MG63 (cell line): Measurements from ENCODE around the gene LCORL. TPM values are rescaled to one million over a fixed set of nuclear protein-coding genes. Genes with fewer than 3 reads are reported as not detected.

ENCODE experiments used
- DNase-seq: peaks from one replicate; pipeline ENCODE4 v3.0.0-alpha.2; 2020
- H3K27me3 ChIP-seq: fragments of 250-450 bp; sonication (Bioruptor Pico); 2 replicates; pipeline ENCODE4 v1.5.1; 2020; ENCODE audit warnings: mild to moderate bottlenecking, moderate library complexity
- H3K36me3 ChIP-seq: fragments of 250-450 bp; sonication (Bioruptor Pico); 2 replicates; pipeline ENCODE4 v1.5.1; 2020; ENCODE audit warnings: mild to moderate bottlenecking, moderate library complexity
- H3K4me3 ChIP-seq: fragments of 250-450 bp; sonication (Bioruptor Pico); 2 replicates; pipeline ENCODE4 v1.5.1; 2020; ENCODE audit warnings: mild to moderate bottlenecking, moderate library complexity
- H3K9me3 ChIP-seq: fragments of 250-450 bp; sonication (Bioruptor Pico); 2 replicates; pipeline ENCODE4 v1.5.1; 2020; ENCODE audit warnings: mild to moderate bottlenecking, moderate library complexity
- total RNA-seq: library from RNA; depleted of rRNA; stranded (reverse); fragments of >200 nt; shearing (Covaris generic); gene quantifications from 2 replicates; pipeline ENCODE4 v1.2.3, GENCODE V29; 2014; ENCODE audit warnings: low replicate concordance

Gene LCORL
- total RNA-seq, 1 experiment from 2014 or later, result 5.2 TPM

DNA sequence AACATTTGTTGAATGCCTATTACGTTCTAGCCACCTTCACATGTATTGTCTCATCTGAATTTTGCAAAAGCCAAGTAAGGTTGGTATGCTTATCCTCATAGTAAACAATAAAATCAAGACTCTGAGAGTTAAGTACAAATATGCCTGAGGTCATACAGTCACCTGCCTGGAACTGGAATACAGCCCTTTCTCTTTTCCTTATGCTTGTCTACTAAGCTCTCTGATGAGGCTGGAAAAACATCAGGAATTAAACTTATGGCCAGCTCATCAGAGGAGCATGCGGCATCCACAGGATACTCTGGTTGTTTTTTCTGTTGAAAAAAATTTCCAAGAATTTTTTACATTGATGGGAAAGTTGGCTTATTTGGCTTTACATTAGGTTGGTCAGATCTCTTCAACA is 175.3 kb downstream of the LCORL start:
- DNase-seq, result no peak
- no peaks in the 10 kb centered on the region for H3K27me3 ChIP-seq

DNA sequence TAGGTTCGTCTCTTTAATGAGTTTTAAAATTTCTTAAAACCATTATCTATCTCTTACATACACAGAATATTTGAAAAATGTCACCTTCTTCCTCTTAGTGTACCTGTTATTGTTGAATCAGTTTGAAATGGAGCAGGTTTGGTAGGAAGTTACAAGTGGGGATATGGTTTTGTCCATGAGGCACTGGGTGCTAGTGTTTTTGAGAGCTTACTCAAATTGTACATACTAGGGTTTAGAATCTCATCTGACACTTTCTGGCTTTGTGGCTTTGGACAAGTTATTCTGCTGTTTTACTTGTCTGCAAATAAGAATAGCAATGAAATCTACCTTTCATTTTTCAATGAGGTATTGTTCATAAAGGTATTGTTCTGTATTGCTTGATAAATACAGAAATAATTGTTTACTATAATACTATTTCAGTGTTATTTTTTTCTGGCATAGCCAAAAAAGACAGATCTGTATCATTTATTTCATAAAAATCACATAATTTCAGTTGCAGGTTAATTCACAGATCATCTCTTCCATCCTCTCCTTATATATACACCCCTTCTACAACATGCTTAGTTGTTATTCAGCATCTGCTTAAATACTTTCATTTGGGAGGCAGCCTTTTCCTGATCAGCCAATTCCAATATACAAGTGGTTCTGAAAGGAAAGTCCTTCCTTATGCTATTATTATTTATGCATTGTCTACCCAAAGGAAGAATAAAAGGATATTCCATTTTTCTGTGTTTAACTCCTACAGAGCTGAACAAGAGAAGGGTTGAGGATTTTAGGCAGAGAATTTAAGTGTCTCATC is 197.5 kb downstream of the LCORL start:
- Histone ChIP-seq H3K4me3 (no peak overlapping the region), H3K9me3 (no peaks in the 10 kb centered on the region)
- DNase-seq, result no peak

More for the DNA sequence above, 175.3 kb downstream of the LCORL start:
- Histone ChIP-seq H3K4me3 (no peak overlapping the region), H3K36me3 (peaks cover 49% of the 10 kb centered on the region), H3K9me3 (no peaks in the 10 kb centered on the region)

DNA sequence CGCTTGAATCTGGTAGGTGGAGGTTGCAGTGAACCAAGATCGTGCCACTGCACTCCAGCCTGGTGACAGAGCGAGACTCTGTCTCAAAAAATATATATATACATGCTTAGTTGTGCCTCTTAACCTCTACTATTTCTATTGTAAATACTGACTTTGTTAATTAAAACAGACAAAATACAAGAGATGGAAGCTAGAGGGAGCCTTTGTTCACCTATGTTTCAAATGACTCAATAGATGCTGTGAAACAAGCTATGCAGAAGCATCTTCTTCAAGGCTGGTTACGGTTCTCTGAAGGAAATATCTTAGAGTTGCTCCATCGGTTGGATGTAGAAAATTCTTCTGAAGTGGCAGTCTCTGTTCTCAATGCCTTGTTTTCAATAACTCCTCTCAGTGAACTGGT is 204.5 kb downstream of the LCORL start:
- no peaks in the 10 kb centered on the region for H3K9me3 ChIP-seq
- H3K27me3 ChIP-seq, result no peaks in the 10 kb centered on the region
- peaks cover 45% of the 10 kb centered on the region for H3K36me3 ChIP-seq
- no peak overlapping the region for H3K4me3 ChIP-seq
- DNase-seq, result no peak

More for the DNA sequence above, 197.5 kb downstream of the LCORL start:
- Histone ChIP-seq H3K36me3 (peaks cover 62% of the 10 kb centered on the region), H3K27me3 (no peaks in the 10 kb centered on the region)

DNA sequence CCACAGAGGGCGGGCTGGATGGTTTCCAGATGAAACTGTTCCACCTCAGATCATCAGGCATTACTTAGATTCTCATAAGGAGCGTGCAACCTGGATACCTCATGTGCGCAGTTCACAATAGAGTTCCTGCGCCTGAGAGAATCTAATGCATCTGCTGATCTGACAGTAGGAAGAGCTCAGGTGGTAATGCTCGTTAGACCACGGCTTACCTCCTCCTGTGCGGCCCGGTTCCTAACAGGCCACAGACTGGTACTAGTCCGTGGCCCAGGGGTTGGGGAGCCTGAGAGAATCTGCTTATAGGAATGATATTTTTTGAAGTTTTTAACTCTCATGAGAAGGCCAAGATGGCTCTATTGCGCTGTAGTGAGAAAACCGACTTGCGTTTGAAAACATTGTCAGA is 205.4 kb downstream of the LCORL start:
- Histone ChIP-seq H3K4me3 (no peak overlapping the region), H3K36me3 (peaks cover 48% of the 10 kb centered on the region), H3K9me3 (no peaks in the 10 kb centered on the region), H3K27me3 (no peaks in the 10 kb centered on the region)
- DNase-seq, result no peak

DNA sequence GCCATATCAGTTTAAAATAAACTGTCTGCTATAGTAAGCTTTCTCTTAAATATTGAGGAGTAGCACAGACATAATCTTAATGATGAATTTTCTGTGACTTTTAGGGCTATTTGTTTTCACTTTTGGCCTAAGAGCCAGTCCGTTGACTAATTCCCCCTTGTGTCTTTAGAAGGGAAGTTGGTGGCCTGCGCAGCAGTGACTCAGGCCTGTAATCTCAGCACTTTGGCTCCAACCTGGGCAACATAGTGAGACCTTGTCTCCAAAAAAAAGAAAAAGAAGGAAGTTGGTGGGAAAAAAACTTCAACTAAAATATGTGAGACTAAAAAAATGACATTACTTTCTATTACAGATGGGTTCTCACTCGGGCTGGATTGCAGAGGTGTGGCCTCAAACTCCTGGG is 207.4 kb downstream of the LCORL start:
- H3K9me3 ChIP-seq, result no peaks in the 10 kb centered on the region
- H3K27me3 ChIP-seq, result no peaks in the 10 kb centered on the region
- no peak overlapping the region for H3K4me3 ChIP-seq
- DNase-seq, result no peak
- peaks cover 43% of the 10 kb centered on the region for H3K36me3 ChIP-seq

DNA sequence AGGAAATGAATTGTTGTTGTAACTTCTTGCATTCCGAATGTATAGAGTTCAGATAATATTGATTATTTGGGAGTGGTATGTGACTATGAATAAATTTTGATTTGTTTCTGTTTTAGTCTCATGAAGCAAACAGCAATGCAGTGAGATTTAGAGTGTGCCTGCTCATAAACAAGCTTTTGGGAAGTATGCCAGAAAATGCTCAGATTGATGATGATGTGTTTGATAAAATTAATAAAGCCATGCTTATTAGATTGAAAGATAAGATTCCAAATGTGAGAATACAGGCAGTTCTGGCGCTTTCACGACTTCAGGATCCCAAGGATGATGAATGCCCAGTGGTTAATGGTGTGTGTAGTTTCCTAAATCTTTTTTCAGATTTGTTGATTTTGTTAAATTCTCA is 208.8 kb downstream of the LCORL start:
- no peak for DNase-seq
- Histone ChIP-seq H3K9me3 (no peaks in the 10 kb centered on the region), H3K27me3 (no peaks in the 10 kb centered on the region), H3K4me3 (peak overlapping the region; percentile 94), H3K36me3 (peaks cover 46% of the 10 kb centered on the region)

DNA sequence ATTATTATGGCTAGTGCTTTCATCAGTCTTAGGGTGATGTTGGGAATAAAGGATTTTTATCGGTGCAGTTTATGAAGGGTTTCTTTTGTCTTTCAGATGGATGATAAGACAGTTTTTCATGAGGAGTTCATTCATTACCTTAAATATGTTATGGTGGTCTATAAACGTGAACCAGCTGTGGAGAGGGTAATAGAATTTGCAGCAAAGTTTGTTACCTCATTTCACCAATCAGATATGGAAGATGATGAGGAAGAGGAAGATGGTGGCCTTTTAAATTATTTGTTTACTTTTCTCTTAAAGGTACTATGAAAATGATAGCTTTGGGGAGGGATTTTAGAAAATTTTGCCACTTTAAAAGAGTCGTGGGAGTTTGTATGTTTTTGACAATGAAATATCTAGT is 209.4 kb downstream of the LCORL start:
- H3K4me3 ChIP-seq, result peak overlapping the region; percentile 94
- no peak for DNase-seq
- no peaks in the 10 kb centered on the region for H3K9me3 ChIP-seq
- H3K27me3 ChIP-seq, result no peaks in the 10 kb centered on the region
- peaks cover 45% of the 10 kb centered on the region for H3K36me3 ChIP-seq

DNA sequence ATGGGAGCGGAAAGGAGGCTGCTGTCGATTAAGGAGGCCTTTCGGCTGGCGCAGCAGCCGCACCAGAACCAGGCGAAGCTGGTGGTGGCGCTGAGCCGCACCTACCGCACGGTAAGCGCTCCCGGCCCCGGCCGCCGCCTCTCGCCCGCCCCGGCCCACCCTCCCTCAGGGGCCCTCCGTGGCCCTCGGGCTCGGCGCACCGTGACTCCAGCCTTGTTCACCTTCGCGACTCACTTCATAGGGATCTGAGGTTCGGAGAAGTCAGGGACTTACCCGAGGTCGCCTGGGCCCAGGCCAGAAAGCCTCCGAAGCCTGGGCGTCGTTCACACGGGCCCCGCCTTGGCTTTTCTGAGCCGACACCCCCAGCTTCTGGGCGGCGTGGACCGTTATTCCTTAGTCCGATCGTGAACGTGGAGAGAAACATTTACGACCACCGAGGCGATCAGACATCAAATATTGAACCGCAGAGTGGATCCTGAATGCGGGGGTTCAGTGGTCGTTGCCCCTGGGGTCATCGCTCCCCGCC is 210.4 kb downstream of the LCORL start:
- peak; percentile 27 for DNase-seq
- H3K36me3 ChIP-seq, result peaks cover 46% of the 10 kb centered on the region

DNA sequence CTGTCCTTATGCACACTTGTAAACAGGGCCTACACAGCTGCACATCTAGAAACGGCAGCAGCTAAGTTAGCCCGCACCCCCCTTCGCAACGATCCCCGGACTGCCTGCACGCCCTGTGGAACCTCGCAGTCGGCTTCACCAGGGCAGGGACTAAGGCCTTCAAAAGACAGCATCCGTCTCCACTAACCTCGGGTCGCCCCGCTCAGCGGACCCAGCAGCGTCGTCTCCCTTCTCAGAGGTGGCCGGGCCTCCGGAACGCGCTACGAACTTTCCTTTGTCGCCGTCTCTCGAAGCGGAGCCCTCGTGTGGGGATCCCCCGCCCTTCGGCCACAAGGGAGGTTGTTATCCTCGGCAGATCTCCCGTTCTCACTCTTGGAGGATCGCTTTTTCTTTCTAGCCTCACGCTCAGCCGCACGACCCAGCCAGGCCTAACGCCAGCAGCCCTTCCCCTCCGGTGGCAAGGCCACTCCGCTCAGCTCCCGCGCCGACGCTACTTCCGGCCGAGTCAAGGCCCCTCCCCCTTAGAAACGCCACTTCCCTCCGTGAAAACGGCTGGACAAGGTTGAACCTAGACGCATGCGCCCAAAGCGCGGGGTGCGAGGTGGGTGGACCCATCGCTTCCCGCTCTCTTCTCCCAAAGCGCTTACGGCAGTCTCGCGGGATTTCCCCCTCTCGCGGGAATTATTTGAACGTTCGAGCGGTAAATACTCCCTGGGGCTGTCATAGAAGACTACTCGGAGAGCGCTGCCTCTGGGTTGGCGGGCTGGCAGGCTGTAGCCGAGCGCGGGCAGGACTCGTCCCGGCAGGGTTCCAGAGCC is 211.1 kb downstream of the LCORL start, which contains the start of the genes DCAF16 and NCAPG:
TSS of gene DCAF16 (minus strand) at position 498 of the 818 bp plus-strand sequence. CDS start 6,616 bp downstream, outside the sequence.
TSS of gene NCAPG (plus strand) at position 720 of the 818 bp plus-strand sequence. CDS start 99 bp downstream, outside the sequence.
- Histone ChIP-seq H3K27me3 (no peaks in the 10 kb centered on the region), H3K9me3 (no peaks in the 10 kb centered on the region), H3K4me3 (peak within 1 kb of the TSS; percentile 94), H3K36me3 (peaks cover 47% of the 10 kb centered on the region)
- peak; percentile 96 for DNase-seq

More for the DNA sequence above, 210.4 kb downstream of the LCORL start:
- H3K27me3 ChIP-seq, result no peaks in the 10 kb centered on the region
- H3K4me3 ChIP-seq, result peak overlapping the region; percentile 94
- H3K9me3 ChIP-seq, result no peaks in the 10 kb centered on the region

DNA sequence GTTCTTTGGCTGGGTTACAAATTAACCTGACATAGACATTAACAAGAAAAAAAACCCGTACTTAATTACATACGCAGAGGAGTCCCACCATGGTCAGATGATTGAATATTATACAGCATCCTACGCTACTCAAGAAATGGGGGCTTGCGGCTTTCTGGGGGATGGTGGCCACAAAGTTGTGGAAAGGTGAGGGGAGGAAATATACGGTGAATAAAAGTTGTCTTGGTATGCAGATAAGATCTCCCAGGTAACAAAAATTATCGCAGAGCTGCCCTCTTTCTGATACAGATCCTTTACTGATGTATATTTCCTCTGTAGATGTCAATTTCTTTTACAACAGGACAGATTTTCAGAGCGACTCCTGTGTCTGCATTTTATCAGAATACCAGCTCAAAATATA is 211.9 kb downstream of the LCORL start:
- no peak for DNase-seq
- H3K36me3 ChIP-seq, result peaks cover 46% of the 10 kb centered on the region
- H3K4me3 ChIP-seq, result peak overlapping the region; percentile 94
- H3K27me3 ChIP-seq, result no peaks in the 10 kb centered on the region
- no peaks in the 10 kb centered on the region for H3K9me3 ChIP-seq

DNA sequence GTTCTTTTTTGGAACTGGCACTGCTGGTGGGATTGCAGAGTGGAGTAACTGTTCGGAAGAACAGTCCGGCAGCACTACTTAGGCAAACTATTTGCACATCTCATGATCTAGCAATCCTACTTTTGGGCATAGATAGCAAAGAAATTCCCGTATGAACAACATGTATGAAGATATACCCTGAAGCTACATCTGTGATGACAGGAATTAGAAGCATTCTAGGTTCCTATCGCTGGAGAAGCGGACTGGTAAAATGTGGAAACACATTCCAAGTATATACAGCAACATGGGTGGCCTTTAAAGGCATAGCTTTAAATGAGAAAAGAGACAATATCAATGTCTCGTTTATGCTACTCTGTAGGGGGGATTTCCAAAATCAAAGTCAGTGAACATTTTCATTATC is 214.1 kb downstream of the LCORL start:
- DNase-seq, result no peak

DNA sequence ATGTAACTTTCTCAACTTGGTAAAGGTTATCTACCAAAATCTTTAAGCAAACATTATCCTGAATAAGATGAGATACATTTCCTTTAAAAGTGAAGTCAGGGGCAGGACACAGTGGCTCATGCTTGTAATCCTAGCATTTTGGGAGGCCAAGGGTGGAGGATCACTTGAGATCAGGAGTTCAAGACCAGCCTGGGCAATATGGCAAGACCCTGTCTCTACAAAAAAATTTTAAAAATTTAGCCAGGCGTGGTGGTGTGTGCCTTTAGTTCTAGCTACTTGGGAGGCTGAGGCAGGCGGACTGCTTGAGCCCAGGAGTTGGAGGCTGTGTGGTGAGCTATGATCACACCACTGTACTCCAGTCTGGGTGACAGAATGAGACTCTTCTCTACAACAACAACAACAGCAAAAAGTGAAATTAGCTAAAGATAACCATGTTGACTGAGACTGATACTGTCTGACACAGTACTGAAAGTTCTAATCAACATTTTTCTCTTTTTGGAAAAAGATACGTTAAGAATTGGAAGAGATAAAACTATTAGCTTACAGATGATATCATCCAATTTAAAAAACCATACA is 215.9 kb downstream of the LCORL start:
- peaks cover 54% of the 10 kb centered on the region for H3K36me3 ChIP-seq
- no peaks in the 10 kb centered on the region for H3K27me3 ChIP-seq
- no peak overlapping the region for H3K4me3 ChIP-seq
- no peaks in the 10 kb centered on the region for H3K9me3 ChIP-seq
- DNase-seq, result no peak

More for the DNA sequence above, 214.1 kb downstream of the LCORL start:
- H3K36me3 ChIP-seq, result peaks cover 55% of the 10 kb centered on the region
- H3K9me3 ChIP-seq, result no peaks in the 10 kb centered on the region
- H3K27me3 ChIP-seq, result no peaks in the 10 kb centered on the region
- H3K4me3 ChIP-seq, result peak overlapping the region; percentile 94; the same call in 1 of the 2 replicates

DNA sequence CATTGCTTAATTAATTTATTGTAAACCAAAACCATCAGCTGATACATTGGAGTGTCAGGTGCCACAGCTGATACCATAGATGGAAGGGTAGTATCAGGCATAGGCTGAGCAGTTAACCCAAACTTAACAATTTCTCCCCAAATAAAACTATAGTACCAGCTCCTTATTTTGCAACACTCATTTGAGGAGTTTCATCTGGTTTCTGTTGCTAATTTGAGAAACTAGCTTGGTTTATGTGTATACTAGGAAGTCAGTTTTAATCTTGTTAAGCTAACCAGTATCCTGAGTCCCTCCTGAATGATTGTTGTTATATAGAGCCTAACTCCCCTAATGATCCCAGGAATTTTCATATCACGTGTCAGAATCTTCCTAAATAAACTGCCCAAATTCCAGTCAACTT is 223.7 kb downstream of the LCORL start:
- DNase-seq, result no peak
- H3K4me3 ChIP-seq, result no peak overlapping the region
- H3K27me3 ChIP-seq, result no peaks in the 10 kb centered on the region
- H3K36me3 ChIP-seq, result peaks cover 9% of the 10 kb centered on the region
- no peaks in the 10 kb centered on the region for H3K9me3 ChIP-seq

DNA sequence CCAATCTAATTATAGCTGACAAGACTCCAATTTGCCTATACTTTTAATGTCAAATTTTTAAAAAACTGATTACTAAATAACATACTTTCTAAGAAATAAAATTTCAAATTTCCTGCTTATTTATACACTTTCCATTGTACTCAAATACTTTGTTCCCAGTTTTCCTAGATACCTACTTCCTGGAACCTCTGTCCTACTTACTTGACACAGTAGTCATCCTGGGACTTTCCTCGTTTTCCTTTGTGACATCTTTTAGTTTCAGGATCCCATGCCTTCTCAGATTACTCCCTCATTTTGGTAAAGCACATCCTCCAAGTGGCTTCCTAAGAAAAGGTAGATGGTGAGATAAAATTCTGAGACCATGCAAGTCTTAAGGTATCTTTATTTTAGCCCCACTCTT is 226.8 kb downstream of the LCORL start:
- peaks cover 6% of the 10 kb centered on the region for H3K36me3 ChIP-seq
- DNase-seq, result no peak
- H3K9me3 ChIP-seq, result no peaks in the 10 kb centered on the region
- no peaks in the 10 kb centered on the region for H3K27me3 ChIP-seq
- no peak overlapping the region for H3K4me3 ChIP-seq
